C4-2B (cell line): Measurements from ENCODE around the gene KCNS1.
"Not testable (repeated sequence)": the region's sequence is repeated elsewhere in the genome, so short reads cannot be mapped to it uniquely, and the experiment has no call there.

Experiments used
- H3K27ac ChIP-seq: fragments of 450-650 bp; 2 replicates; pipeline ENCODE4 v1.5.1; 2017
- ZFX ChIP-seq: fragments of 450-650 bp; IDR thresholded peaks from 2 replicates; pipeline ENCODE4 v1.6.1; 2017
- TF ChIP-seq, protein P1 (sequence below): fragments of 450-650 bp; conservative IDR thresholded peaks from 2 replicates; pipeline ENCODE4 v1.5.1; 2017; ENCODE audit warnings: mild to moderate bottlenecking

KCNS1 gene

GRCh38 chr20:45073221-45073620, 27.7 kb downstream of the KCNS1 start:
- no peak for TF ChIP-seq ZFX
- TF ChIP-seq, protein P1, sequence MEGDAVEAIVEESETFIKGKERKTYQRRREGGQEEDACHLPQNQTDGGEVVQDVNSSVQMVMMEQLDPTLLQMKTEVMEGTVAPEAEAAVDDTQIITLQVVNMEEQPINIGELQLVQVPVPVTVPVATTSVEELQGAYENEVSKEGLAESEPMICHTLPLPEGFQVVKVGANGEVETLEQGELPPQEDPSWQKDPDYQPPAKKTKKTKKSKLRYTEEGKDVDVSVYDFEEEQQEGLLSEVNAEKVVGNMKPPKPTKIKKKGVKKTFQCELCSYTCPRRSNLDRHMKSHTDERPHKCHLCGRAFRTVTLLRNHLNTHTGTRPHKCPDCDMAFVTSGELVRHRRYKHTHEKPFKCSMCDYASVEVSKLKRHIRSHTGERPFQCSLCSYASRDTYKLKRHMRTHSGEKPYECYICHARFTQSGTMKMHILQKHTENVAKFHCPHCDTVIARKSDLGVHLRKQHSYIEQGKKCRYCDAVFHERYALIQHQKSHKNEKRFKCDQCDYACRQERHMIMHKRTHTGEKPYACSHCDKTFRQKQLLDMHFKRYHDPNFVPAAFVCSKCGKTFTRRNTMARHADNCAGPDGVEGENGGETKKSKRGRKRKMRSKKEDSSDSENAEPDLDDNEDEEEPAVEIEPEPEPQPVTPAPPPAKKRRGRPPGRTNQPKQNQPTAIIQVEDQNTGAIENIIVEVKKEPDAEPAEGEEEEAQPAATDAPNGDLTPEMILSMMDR, result no peak

GRCh38 chr20:45072066-45072465, 28.9 kb downstream of the KCNS1 start:
- H3K27ac ChIP-seq, result no peak overlapping the region
- TF ChIP-seq, protein P1, result no peak
- no peak for TF ChIP-seq ZFX

More at GRCh38 chr20:45073221-45073620, 27.7 kb downstream of the KCNS1 start:
- no peak overlapping the region for H3K27ac ChIP-seq

GRCh38 chr20:45070932-45071632, 29.8 kb downstream of the KCNS1 start:
- no peak overlapping the region for H3K27ac ChIP-seq

GRCh38 chr20:45069261-45069660, 31.7 kb downstream of the KCNS1 start:
- no peak overlapping the region for H3K27ac ChIP-seq
- TF ChIP-seq ZFX, result no peak
- TF ChIP-seq, protein P1, result no peak

More at GRCh38 chr20:45070932-45071632, 29.8 kb downstream of the KCNS1 start:
- no peak for TF ChIP-seq ZFX

DNA sequence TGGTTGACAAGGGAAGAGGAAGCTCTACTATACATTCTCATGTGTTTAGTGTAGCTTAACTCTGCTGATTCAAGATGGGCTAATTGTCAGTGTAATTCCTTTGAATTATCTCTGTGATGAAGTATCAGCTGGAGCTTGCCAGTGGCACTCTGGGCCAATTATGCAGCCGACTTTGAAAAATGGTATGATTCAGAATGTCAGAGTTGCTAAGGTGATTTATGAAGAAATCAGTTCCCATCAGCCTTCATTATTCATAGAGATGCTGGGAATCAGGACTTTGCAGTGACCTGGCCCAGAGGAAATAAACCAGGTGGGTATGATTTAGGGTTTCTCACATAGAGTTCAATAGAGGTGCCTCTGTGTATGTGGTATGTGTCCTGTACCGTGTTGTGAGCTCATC, 33.4 kb downstream of the KCNS1 start:
- H3K27ac ChIP-seq, result no peak overlapping the region
- TF ChIP-seq, protein P1, result no peak
- no peak for TF ChIP-seq ZFX

GRCh38 chr20:45067087-45067486, 33.8 kb downstream of the KCNS1 start:
- no peak overlapping the region for H3K27ac ChIP-seq

DNA sequence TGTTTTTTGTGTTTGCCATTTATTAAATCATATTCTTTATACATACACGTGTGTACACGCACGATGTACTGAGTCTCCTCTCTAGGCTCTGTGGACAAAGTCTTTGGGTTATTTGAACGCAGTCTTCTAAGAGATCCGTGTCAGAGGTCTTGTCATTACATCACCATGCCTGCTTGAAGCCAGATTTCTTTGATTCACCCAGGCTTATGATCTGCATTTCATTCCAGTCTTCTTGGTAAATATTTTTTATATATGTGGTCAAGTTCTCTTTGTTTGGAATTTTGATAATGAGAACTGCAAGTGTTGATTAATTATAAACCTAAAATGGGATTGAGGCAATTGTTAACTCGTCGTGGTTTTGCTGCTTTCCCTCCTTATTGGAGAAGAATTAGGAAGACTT, 34.6 kb downstream of the KCNS1 start:
- no peak for TF ChIP-seq ZFX
- TF ChIP-seq, protein P1, result no peak
- no peak overlapping the region for H3K27ac ChIP-seq

More at GRCh38 chr20:45067087-45067486, 33.8 kb downstream of the KCNS1 start:
- TF ChIP-seq, protein P1, result no peak
- no peak for TF ChIP-seq ZFX

GRCh38 chr20:45064812-45065211, 36.1 kb downstream of the KCNS1 start:
- no peak overlapping the region for H3K27ac ChIP-seq

GRCh38 chr20:45063107-45063506, 37.8 kb downstream of the KCNS1 start:
- not testable (repeated sequence) for H3K27ac ChIP-seq

More at GRCh38 chr20:45064812-45065211, 36.1 kb downstream of the KCNS1 start:
- TF ChIP-seq, protein P1, result no peak
- no peak for TF ChIP-seq ZFX
